ENCODE results near the gene APP.

APP gene

GRCh38 chr21:26072666-26073615, 97.6 kb downstream of the APP start:
- DNase-seq (ENCODE audit: low read depth in 1 of 2, low spot score in 1 of 2) = no peak
- Histone ChIP-seq H3K27me3 (ENCODE audit: insufficient read depth, poor library complexity, severe bottlenecking) (no peaks in the 10 kb centered on the region), H3K27ac (replicated peaks) (no peak overlapping the region), H3K4me3 (replicated peaks; ENCODE audit: insufficient read depth, low read length) (no peak overlapping the region)
- TF ChIP-seq GABPA (IDR thresholded peaks at IDR 0.05; ENCODE audit: low read depth) = no peak

- Histone ChIP-seq H3K27me3 (ENCODE audit: insufficient read depth, poor library complexity, severe bottlenecking) (no peaks in the 10 kb centered on the region), H3K4me3 (replicated peaks; ENCODE audit: insufficient read depth, low read length) (no peak overlapping the region), H3K27ac (replicated peaks) (no peak overlapping the region)
- TF ChIP-seq CTCF (IDR thresholded peaks at IDR 0.05; ENCODE audit: insufficient read depth, low read length) (no peak), SPI1 (IDR thresholded peaks at IDR 0.05; ENCODE audit: borderline replicate concordance, low read depth) (no peak), GABPA (IDR thresholded peaks at IDR 0.05; ENCODE audit: low read depth) (no peak), POLR2AphosphoS5 (IDR thresholded peaks at IDR 0.05; ENCODE audit: low read depth) (no peak), REST (IDR thresholded peaks at IDR 0.05; ENCODE audit: insufficient replicate concordance, low read depth) (no peak)
- DNase-seq (ENCODE audit: low read depth in 1 of 2, low spot score in 1 of 2) = no peak
Measured at GRCh38 chr21:26070822-26071425, 99.6 kb downstream of the APP start.

GRCh38 chr21:26070121-26070520, 100.4 kb downstream of the APP start:
- TF ChIP-seq CTCF (IDR thresholded peaks at IDR 0.05; ENCODE audit: insufficient read depth, low read length) (no peak), REST (IDR thresholded peaks at IDR 0.05; ENCODE audit: insufficient replicate concordance, low read depth) (no peak), GABPA (IDR thresholded peaks at IDR 0.05; ENCODE audit: low read depth) (no peak), SPI1 (IDR thresholded peaks at IDR 0.05; ENCODE audit: borderline replicate concordance, low read depth) (no peak), POLR2AphosphoS5 (IDR thresholded peaks at IDR 0.05; ENCODE audit: low read depth) (no peak)
- no peak for DNase-seq (ENCODE audit: low read depth in 1 of 2, low spot score in 1 of 2)
- no peak overlapping the region for H3K27ac ChIP-seq (replicated peaks)
- H3K4me3 ChIP-seq (replicated peaks; ENCODE audit: insufficient read depth, low read length) = no peak overlapping the region
- no peaks in the 10 kb centered on the region for H3K27me3 ChIP-seq (ENCODE audit: insufficient read depth, poor library complexity, severe bottlenecking)

GRCh38 chr21:26068776-26069175, 101.8 kb downstream of the APP start:
- Histone ChIP-seq H3K27me3 (ENCODE audit: insufficient read depth, poor library complexity, severe bottlenecking) (no peaks in the 10 kb centered on the region), H3K4me3 (replicated peaks; ENCODE audit: insufficient read depth, low read length) (no peak overlapping the region), H3K27ac (replicated peaks) (no peak overlapping the region)
- DNase-seq (ENCODE audit: low read depth in 1 of 2, low spot score in 1 of 2) = no peak
- TF ChIP-seq POLR2AphosphoS5 (IDR thresholded peaks at IDR 0.05; ENCODE audit: low read depth) (no peak), CTCF (IDR thresholded peaks at IDR 0.05; ENCODE audit: insufficient read depth, low read length) (no peak), GABPA (IDR thresholded peaks at IDR 0.05; ENCODE audit: low read depth) (no peak), SPI1 (IDR thresholded peaks at IDR 0.05; ENCODE audit: borderline replicate concordance, low read depth) (no peak)
